GM18907 (cell line): Measurements from ENCODE around the gene RPGRIP1L.

Source experiments
- ATAC-seq: cut with Tn5 transposase; IDR thresholded peaks from one replicate; pipeline ENCODE4 v1.9.1; 2021; ENCODE audit warnings: mild to moderate bottlenecking, moderate library complexity; ENCODE audit not compliant: unreplicated experiment

Gene RPGRIP1L

DNA sequence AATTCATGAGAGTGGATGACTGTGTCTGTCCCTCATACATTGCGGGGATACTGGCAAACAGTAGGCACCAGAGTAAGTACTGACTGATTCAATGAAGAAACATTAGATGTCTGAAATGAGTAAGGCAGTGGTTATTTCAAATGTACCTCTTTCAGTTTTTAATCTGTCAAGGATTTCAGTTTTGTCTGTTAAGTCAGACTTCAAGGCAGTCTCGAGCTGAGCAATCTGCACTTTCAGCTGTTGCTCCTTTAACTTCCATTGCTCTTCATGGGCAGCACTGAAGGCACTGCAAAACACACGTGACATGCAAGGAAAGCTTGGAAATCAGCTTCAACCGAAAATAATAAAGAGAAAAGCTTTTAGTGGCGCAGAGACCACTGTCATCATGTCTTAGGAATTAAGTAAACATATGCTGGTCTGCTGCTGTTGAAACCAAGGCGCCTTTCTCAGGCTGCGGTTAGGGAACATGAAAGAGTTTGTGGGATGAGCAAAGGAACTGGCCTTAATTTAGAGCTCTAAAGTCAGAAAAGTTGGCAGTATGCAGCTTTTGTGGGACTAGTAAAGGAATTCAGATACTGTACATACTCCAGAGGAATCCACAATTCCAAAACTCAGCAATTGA lies 38.8 kb downstream of the RPGRIP1L start:
- ATAC-seq: no peak

DNA sequence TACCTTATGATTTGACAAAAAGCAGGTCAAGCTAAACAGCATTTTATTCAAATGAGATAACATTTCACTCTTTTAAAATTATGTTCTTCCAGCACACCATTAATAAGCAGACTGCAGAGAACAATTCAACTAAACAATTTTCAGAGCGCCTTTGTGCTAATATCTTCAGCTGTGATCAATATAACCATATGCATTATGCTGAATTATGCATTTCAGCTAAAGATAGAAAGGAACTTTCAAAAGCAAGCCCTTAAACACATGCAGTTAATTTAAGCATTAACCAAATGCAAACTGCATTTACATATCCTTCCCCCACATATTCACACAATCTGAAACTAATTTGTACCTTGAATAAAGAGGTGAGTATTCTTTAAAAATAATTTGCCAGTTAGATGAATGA lies 41.6 kb downstream of the RPGRIP1L start:
- ATAC-seq: no peak

DNA sequence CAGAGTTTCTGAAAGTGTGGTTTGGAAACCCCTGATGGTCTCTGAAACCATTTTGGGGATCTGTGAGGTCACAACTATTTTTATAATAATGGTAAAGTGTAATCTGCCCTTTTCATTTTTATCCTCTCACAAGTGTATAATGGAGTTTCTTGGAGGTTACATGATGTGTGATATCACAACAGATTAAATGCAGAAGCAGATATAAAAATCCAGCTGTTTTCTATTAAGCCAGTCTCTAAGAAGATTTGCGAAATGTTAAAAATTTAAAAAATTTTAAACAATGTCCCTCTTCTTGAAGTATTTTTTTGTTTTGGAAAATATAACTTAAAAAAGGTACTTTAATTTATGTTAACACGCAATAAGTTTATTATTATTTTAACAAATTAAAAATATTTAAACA lies 48.7 kb downstream of the RPGRIP1L start:
- no peak for ATAC-seq

DNA sequence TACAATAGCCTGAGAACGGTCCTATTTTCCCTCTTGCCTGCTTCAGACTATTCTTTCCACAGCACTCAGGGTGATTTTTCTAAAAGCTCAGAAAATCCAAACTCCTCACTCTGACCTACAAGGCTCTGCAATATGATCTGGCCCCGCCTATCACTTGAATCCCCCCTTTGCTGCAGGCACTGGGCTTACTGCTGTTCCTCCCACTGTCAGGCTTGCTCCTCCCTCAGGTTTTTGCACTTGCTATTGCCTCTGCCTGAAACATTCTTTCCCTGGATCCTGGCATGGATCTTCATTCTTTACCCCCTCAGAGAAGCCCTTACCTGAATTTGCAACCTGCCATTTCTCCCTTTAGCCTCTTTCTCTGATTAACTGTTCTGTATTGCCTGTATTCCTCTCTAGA lies 52.3 kb downstream of the RPGRIP1L start:
- no peak for ATAC-seq

DNA sequence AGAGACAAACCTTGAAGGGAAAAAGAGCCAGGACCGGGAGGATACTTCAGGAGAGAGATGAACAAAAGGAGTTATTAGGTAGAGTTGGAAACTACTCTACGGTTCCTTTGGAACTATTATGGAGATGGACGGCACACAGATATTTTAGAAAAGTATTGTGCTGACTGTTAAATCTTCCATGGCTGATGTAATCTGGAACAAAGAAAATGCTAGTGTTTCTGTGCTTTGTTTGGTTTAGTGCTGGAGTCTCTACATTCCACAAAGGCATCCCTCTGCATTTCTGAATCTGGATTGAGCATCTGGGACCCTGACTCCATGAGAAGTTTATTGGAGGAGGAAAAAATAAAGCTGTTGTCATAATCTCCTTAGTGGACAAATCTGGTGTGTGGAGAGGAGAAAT lies 57.2 kb downstream of the RPGRIP1L start:
- no peak for ATAC-seq

DNA sequence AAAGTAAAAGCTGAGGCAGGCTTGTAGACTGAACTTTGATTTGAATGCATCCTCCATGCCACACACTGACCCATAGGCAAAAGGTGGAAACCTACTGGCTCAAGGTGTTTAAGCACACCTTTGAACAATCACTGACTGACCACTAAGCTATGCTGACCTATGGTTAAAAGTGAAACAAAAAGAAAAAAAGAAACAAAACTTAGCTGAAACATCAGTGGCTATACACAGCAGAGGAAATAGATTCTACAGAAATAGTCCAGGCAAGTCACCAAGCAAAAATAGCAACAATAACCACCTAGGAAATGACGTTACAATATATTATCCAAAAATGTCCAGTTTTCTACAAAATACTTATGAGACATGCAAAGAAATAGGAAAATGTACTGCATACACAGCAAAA lies 60.2 kb downstream of the RPGRIP1L start:
- ATAC-seq: no peak

DNA sequence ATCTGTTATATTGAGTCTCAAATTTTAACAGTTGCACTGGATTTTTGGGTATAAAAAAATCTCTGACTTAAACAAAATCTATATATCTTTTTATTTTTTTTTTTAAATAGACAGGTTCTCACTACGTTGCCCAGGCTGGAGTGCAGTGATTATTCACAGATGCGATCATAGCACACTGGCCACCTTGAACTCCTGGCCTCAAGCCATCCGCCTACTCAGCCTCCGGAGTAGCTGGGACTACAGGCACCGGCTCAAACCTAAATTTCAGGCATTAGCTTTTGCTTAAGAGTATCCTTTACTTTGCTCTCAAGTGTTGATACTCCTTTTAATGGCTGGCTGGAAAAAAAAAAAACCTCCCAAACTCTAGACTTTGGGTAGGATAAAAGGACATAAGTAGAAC lies 61.6 kb downstream of the RPGRIP1L start:
- no peak for ATAC-seq

DNA sequence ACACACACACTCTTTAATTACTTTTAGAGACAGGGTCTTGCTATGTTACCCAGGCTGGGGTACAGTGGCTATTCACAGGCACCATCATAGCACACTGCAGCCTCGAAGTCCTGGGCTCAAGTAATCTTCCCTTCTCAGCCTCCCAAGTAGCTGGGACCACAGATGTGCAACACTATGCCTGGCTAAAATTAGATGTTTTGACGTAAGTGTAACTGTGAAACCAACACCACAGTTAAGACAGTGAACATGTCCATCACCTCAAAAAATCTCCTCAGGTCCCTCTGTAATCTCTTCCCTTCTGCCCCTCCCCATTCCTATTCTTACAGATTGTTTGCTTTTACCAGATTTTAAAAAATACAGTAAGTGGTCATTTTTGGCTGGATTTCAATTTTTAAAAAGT lies 66.7 kb downstream of the RPGRIP1L start:
- ATAC-seq: no peak

DNA sequence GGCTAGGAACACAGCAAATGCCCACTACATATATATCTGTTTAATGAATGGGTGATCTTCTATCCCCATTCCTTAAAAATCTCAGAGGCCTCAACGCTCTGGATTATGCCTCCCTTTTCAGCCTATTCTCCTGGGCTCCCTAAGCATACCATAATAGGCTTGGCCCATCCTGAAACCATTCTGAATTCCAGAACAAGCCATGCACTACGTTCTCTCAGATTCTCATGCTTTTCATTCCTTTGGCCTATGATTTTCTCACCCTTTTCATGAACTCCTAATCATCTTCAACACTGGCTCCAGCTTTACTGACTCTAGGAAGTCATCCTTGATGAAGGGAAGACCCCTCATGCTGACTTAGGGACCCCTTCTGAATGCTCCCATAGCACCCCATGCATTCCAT lies 71.1 kb downstream of the RPGRIP1L start:
- no peak for ATAC-seq

DNA sequence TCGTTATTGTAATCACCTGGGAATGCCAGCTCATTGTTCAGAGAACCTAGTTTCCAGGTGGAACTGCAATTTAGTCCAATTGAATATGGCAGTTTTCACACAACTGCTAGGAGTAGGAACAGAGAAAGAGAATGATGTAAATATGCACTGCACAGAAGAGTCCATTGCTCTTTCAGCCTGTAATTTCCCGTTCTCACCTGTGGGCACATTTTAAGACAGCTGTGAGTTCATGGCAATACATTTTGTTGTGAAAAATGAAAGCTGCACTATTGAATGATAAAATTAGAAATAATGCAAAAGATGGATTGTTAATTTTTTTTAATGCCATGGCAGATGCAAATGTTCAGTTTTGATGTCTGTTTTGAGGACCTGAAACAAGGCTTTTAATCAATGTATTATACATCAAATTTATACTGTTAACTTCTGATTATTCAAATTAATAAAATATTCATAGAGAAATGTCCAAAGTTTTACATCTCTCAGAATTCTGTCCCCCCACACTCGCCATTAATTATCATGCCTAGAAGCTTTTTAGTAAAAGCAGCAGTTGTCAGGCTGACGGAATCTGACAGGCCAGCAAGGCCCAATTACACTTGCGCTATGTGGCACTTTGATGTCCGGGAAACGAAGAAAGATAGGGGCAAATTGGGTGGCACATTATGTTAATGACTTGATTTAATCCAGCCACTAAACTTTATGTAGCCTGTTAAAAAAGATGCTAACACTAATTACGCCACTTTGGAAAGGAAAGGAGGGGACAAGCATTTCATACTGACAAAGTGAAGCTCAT lies 72.2 kb downstream of the RPGRIP1L start:
- no peak for ATAC-seq

DNA sequence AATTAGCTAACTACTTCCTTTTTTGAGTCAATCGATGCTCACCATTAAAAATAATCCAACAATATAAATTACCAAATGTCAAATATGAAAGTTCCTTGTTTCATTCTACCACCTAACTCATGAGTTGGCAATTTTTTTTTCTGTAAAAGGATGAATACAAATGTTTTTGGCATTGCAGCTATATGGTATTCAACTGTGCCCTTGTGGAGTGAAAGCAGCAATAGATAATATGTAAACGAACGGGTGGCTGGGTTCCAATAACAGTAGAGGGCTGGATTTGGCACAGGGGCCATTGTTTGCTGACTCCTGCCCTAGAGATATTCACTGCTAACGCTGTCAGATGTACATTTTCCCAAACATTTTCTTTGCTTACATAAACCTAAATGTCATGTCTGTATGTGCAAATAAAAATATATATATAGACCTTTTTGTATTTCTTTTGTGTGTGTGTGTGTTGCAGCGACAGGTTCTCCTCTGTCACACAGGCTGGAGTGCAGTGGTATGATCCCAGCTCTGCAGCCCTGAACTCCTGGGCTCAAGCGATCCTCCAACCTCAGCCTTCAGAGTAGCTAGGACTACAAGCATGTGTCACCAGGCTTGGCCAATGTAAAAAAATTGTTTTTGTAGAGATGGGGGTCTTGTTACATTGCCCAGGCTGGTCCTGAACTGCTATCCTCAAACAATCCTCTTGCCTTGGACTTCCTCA lies 73.9 kb downstream of the RPGRIP1L start:
- ATAC-seq: no peak

DNA sequence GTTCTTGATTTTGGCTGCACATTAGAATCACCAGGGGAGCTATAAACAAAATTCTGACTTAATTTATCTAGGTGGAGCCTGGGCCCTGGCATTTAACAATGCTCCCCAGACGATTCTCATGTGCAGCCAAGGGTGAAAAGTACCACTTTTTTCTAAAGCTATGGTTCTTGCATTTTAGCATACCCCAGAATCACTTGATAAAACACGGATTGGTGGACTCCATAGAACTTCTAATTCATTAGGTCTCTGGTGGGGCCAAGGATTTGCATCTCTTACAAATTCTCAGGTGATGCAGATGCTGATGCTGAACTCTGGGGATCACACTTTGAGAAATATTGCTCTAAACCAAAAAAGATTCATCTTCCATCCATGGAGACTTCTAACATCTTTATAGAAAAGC lies 74.5 kb downstream of the RPGRIP1L start:
- no peak for ATAC-seq

DNA sequence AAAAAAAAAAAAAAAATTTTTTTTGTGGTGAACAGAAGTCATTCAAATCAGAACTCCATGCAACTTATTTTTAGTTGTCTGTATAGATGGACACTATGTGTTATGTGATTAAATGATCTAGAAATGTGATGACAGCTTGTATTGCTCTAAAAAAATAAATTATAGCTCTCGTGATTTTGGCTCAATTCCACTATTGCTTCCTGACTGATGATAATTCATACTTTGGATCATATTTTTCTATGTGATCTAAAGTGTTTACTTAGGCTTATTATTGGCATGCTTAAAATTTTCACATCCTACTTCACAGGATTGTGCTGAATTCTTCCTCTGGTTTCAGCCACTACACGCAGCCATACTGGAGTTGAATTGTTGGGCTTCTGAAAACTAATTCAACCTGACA lies 76.8 kb downstream of the RPGRIP1L start:
- no peak for ATAC-seq

DNA sequence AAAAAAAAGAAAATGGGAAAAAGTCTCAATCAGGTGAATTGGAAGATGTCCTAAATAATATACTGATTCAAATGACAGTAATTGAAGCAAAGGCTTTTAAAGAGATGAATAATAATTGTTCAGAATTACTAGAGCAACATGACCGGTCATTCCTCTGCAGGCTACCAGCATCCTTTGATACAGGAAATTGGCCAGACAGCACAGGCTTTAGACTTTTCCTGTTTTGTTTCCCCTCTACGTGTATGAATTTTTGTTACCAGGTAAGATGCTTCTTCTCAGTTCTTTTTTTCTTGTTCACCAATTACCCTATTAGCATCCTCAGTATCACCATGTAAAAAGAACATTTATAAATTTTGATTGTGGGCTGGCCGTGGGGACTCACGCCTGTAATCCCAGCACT lies 77.5 kb downstream of the RPGRIP1L start:
- ATAC-seq: no peak

DNA sequence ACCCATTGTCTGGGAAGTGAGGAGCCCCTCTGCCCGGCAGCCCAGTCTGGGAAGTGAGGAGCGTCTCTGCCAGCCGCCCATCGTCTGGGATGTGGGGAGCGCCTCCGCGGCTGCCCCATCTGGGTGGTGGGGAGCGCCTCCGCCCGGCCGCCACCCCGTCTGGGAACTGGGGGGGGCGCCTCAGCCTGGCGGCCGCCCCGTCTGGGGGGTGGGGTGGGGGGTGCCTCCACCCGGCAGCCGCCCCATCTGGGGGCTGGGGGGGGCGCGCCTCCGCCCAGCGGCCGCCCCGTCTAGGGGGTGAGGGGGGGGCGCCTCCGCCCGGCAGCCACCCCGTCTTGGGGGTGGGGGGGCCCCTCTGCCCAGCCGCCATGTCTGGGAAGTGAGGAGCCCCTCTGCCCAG lies 78.4 kb downstream of the RPGRIP1L start:
- ATAC-seq: no peak

DNA sequence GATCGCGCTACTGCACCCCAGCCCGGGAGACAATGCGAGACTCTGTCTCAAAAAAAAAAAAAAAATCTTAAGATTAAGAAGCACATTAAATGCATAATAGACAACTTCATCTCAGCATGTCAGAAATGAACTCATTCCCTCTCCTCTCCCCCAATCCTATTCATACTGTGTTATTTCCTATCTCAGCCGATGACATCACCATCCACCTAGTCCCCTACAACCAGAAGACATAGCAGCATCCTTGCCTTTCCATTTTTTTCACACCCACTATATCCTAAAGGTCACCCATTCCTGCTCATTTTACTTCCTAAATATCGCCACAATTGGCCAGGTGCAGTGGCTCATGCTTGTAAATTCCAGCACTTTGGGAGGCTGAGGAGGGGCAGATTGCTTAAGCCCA lies 81.3 kb downstream of the RPGRIP1L start:
- no peak for ATAC-seq

DNA sequence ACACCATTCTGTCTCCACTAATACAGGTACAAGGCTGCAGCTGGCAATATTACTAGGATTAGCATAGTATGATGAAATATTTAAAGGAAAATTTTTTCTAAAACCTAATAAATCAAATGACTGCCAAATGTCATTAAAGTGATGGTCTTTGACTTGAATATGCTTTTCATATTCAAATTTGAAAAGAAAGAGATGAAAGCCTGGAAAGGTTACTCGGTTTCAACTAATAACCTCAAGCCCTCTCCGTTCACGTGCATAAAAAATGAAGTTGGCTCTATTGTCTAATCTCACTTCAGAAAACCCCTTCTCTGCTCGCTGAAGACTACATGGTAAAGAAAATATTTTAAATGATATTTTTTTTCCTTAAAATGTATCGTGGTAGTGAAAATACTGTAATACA lies 83.2 kb downstream of the RPGRIP1L start:
- no peak for ATAC-seq

DNA sequence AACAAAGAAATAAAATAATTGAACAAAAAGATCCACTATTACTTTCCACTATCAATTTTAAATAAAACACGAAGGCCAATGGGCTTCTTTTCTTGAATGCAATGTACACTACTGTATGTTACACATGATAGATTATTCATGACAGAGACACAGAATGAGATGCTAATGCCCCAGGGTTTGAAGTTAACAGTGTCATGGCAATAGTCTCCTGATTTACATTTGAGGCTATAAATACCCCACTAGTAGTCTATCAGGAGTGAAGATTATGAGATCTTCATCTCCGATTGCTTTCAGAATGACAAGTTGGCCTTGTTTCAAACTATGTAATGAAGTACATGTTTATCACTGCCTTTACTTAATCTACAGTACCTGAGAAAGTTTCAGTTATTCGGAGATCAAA lies 84.4 kb downstream of the RPGRIP1L start:
- ATAC-seq: no peak

DNA sequence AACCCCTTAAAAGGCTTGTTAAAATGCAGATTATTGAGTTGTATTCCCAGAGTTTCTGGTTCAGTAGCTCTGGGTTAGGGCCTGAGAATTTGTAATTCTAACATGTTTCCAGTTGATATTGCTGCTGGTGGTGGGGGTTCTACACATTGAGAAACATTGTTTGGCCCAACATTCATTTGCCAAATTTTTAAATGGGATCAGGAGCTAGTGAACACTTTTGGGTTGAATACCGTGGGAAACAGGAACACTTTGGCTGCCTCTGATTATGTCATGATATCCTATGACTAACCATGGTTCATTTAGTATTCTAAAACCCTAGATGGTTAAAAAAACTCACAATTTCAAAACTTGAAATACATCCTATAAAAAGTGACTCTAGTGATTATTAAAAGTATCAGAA lies 89.3 kb downstream of the RPGRIP1L start:
- ATAC-seq: no peak

DNA sequence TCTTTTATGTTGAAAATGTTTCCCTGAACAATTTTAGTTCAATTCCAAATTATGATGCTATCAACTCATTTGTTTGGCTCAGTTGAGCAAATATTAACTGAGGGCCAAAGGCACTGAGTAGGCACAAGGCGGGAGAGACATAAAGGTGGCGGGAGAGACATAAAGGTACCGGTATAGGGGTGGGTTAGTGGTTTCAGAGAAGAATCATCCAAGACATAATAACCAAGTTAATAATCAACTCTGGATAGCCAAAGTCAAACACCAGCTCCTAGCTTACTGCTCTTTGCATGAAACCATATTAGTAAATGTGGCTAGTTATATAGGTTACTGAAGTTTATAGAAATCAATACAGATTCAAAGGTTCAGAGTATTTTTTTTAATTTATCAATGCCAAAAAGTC lies 91.7 kb downstream of the RPGRIP1L start:
- ATAC-seq: no peak

DNA sequence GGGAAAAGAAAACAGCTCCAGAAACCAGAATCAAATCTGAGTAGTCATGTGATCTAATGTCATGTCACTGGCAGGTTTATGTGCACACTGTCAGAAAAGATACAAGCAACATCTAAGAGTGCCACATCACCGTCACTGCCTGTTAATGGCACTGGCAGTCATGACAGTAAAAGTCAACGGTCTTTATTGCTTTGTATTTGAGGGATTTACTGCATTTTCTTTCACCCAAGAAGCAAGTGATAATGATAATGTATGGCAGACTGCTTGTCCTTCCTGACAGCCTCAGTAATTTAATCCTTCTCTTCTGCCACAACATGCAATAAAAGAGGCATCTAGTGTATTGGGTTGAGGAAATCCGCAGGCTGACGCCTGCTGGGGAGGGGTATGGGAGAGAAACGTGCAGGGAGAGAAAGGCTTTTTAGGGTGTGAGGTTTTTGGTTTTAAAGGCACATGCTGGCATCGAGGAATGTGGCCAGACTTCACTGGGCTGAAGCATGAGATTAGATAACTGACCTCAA lies 92.4 kb downstream of the RPGRIP1L start:
- no peak for ATAC-seq

DNA sequence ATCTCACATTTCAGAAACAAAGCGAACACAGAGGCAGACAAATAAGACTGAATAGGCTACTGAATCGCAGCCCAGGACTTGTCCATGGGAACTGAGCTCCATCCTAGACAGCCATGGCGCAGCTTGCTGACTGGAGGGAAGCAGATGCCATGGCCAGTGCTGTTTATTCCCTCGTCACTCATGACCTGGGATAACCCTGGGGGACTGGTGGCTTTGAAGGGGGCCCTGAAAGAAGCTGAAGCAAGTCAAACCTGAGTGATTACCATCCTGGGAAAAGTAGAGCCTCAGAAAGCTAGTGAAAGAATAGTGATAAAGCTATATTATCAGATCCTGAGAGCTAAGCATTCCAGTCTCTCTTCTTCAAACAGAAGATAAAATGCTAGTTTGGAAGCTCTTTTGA lies 94.1 kb downstream of the RPGRIP1L start:
- ATAC-seq: no peak
